Measurements from ENCODE around the gene GRIP2. TPM values are rescaled to one million over a fixed set of nuclear protein-coding genes. Genes with fewer than 3 reads are reported as not detected.

Gene GRIP2
- total and polyA plus RNA-seq, 2 donors (not counting 1 experiment from before 2014, with no cell fraction given), result under 0.01 to 0.87 TPM

DNA sequence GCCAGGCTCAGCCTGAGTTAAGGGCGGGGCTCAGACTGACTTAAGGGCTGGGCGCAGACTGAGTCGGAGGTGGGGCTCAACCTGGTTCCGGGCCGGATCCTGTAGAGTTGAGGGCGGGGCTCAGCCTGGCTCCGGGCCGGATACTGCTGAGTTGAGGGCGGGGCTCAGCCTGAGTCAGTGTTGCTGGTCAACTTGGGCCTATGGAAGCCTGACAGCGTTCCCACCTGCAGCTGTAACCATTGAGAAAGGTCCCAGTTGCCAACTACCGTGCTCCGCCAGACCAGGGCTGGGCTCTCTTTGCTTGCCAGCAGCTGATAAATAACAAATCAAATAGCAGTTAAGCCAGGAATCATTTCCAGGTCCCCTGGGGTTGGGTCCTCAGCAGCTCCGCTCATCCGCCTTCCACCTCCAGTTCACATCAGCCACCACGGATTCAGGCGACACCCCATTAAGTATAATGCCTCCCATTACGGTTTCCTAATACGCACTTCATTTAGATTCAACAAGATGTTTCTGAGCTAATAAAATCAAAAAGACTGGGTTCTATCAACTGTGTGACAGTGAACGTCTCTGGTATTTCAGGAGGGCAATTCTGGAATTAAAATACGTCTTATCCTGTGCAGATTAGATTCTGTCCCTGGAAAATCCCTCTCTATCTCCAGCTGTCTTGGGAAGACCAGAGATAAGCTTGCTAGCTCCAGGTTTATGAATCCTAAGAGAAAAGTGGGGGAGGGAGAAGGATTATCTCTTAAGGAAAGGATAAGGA lies 7.3 kb downstream of the GRIP2 start:
- Histone ChIP-seq H3K4me1 (ENCODE audit: control insufficient read depth, extremely low read depth, insufficient read depth, low read length) (no peaks in the 10 kb centered on the region), H3K36me3 (ENCODE audit: control insufficient read depth, insufficient read depth, low read length) (no peaks in the 10 kb centered on the region), H3K4me3 (replicated peaks in 1 of 4; ENCODE audit: control extremely low read depth in 1 of 4, insufficient read depth in 1 of 4, low read depth in 3 of 4, low read length in 4 of 4) (no peak overlapping the region), H3K9ac (ENCODE audit: insufficient read depth, low read length) (no peak overlapping the region), H4K20me1 (ENCODE audit: control insufficient read depth, extremely low read depth, insufficient read depth, low read length) (no peaks in the 10 kb centered on the region), H3K9me3 (ENCODE audit: control insufficient read depth, insufficient read depth, low read depth, low read length) (no peaks in the 10 kb centered on the region), H3K27me3 (ENCODE audit: control insufficient read depth, insufficient read depth, low read length) (no peaks in the 10 kb centered on the region), H3K4me2 (ENCODE audit: extremely low read depth, insufficient read depth, low read length) (no peak overlapping the region), H3K79me2 (ENCODE audit: control insufficient read depth, insufficient read depth, low read length) (no peaks in the 10 kb centered on the region), H2AFZ (ENCODE audit: low read length) (no peak overlapping the region), H3K27ac (ENCODE audit: insufficient read depth, low read length) (no peak overlapping the region)
- no peak for DNase-seq (ENCODE audit: low read depth in 2 of 2)
- no peak for TF ChIP-seq EZH2 (IDR thresholded peaks at IDR 0.05; ENCODE audit: low read length, missing control alignments)
- TF ChIP-seq, protein P1, sequence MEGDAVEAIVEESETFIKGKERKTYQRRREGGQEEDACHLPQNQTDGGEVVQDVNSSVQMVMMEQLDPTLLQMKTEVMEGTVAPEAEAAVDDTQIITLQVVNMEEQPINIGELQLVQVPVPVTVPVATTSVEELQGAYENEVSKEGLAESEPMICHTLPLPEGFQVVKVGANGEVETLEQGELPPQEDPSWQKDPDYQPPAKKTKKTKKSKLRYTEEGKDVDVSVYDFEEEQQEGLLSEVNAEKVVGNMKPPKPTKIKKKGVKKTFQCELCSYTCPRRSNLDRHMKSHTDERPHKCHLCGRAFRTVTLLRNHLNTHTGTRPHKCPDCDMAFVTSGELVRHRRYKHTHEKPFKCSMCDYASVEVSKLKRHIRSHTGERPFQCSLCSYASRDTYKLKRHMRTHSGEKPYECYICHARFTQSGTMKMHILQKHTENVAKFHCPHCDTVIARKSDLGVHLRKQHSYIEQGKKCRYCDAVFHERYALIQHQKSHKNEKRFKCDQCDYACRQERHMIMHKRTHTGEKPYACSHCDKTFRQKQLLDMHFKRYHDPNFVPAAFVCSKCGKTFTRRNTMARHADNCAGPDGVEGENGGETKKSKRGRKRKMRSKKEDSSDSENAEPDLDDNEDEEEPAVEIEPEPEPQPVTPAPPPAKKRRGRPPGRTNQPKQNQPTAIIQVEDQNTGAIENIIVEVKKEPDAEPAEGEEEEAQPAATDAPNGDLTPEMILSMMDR (conservative IDR thresholded peaks at IDR 0.05 in 1 of 2, IDR thresholded peaks at IDR 0.05 in 1 of 2; ENCODE audit: low read depth in 1 of 2, low read length in 2 of 2), result no peak

DNA sequence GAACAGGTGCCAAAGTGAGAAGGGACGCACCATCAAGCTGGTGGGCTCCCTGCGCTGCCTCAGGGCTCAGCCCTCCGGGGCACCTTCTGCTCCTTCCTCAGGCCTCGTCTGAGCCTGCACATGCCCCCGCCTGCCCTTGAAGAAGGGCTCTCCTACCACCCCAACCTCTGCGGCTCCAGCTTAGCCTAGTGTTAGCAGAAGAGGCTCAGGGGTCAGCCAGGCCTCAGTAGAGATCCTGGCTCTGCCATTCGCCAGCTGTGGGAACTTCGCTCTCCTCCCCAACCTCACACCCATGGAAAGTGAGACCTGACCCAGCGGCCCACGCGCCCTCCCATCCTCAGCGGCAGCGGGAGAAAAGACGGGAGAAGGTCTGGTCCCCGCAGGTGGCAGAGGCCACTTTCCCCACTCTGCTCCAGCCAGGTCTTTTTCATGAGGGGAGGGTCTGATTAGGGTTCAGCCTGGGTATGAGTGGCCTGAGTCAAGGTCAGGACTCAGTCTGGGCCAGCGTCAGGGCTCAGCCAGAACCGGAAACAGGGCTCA lies 8.2 kb downstream of the GRIP2 start:
- Histone ChIP-seq H3K79me2 (ENCODE audit: control insufficient read depth, insufficient read depth, low read length) (no peaks in the 10 kb centered on the region), H3K36me3 (ENCODE audit: control insufficient read depth, insufficient read depth, low read length) (no peaks in the 10 kb centered on the region), H3K9ac (ENCODE audit: insufficient read depth, low read length) (no peak overlapping the region), H3K4me1 (ENCODE audit: control insufficient read depth, extremely low read depth, insufficient read depth, low read length) (no peaks in the 10 kb centered on the region), H2AFZ (ENCODE audit: low read length) (no peak overlapping the region), H4K20me1 (ENCODE audit: control insufficient read depth, extremely low read depth, insufficient read depth, low read length) (no peaks in the 10 kb centered on the region), H3K27ac (ENCODE audit: insufficient read depth, low read length) (no peak overlapping the region), H3K9me3 (ENCODE audit: control insufficient read depth, insufficient read depth, low read depth, low read length) (no peaks in the 10 kb centered on the region), H3K4me3 (replicated peaks in 1 of 4; ENCODE audit: control extremely low read depth in 1 of 4, insufficient read depth in 1 of 4, low read depth in 3 of 4, low read length in 4 of 4) (no peak overlapping the region), H3K27me3 (ENCODE audit: control insufficient read depth, insufficient read depth, low read length) (no peaks in the 10 kb centered on the region), H3K4me2 (ENCODE audit: extremely low read depth, insufficient read depth, low read length) (no peak overlapping the region)
- no peak for DNase-seq (ENCODE audit: low read depth in 2 of 2)
- TF ChIP-seq, protein P1 (conservative IDR thresholded peaks at IDR 0.05 in 1 of 2, IDR thresholded peaks at IDR 0.05 in 1 of 2; ENCODE audit: low read depth in 1 of 2, low read length in 2 of 2), result no peak
- TF ChIP-seq EZH2 (IDR thresholded peaks at IDR 0.05; ENCODE audit: low read length, missing control alignments), result no peak

- Histone ChIP-seq H3K4me1 (ENCODE audit: control insufficient read depth, extremely low read depth, insufficient read depth, low read length) (no peaks in the 10 kb centered on the region), H3K4me3 (replicated peaks in 1 of 4; ENCODE audit: control extremely low read depth in 1 of 4, insufficient read depth in 1 of 4, low read depth in 3 of 4, low read length in 4 of 4) (no peak overlapping the region), H3K9me3 (ENCODE audit: control insufficient read depth, insufficient read depth, low read depth, low read length) (no peaks in the 10 kb centered on the region), H3K27ac (ENCODE audit: insufficient read depth, low read length) (no peak overlapping the region), H3K9ac (ENCODE audit: insufficient read depth, low read length) (no peak overlapping the region), H4K20me1 (ENCODE audit: control insufficient read depth, extremely low read depth, insufficient read depth, low read length) (no peaks in the 10 kb centered on the region), H3K4me2 (ENCODE audit: extremely low read depth, insufficient read depth, low read length) (no peak overlapping the region), H3K79me2 (ENCODE audit: control insufficient read depth, insufficient read depth, low read length) (no peaks in the 10 kb centered on the region), H3K36me3 (ENCODE audit: control insufficient read depth, insufficient read depth, low read length) (no peaks in the 10 kb centered on the region), H2AFZ (ENCODE audit: low read length) (no peak overlapping the region), H3K27me3 (ENCODE audit: control insufficient read depth, insufficient read depth, low read length) (no peaks in the 10 kb centered on the region)
- no peak for TF ChIP-seq EZH2 (IDR thresholded peaks at IDR 0.05; ENCODE audit: low read length, missing control alignments)
- TF ChIP-seq, protein P1 (conservative IDR thresholded peaks at IDR 0.05 in 1 of 2, IDR thresholded peaks at IDR 0.05 in 1 of 2; ENCODE audit: low read depth in 1 of 2, low read length in 2 of 2), result no peak
- DNase-seq (ENCODE audit: low read depth in 2 of 2), result no peak
These were observed 12.1 kb downstream of the GRIP2 start for GRCh38 chr3:14528081-14528480.
